HL-60 (cell line): Measurements from ENCODE around the gene CLIP2.
"Not testable (repeated sequence)": the region's sequence is repeated elsewhere in the genome, so short reads cannot be mapped to it uniquely, and the experiment has no call there.

Experiments used
- DNase-seq, 2 experiments: peaks; one replicate each; pipeline ENCODE4 v3.0.0-alpha.2; 2010 to 2020; ENCODE audit warnings: low read depth in 1 of 2, low spot score in 1 of 2
- H3K27ac ChIP-seq: fragments of 250-450 bp; sonication (Bioruptor Pico); replicated peaks from 2 replicates; pipeline ENCODE4 v1.5.1; 2020; ENCODE audit warnings: mild to moderate bottlenecking, moderate library complexity
- H3K27me3 ChIP-seq: fragments of 250-450 bp; sonication (Bioruptor Pico); 2 replicates; pipeline ENCODE4 v1.5.1; 2021; ENCODE audit warnings: mild to moderate bottlenecking, moderate library complexity; ENCODE audit not compliant: insufficient read depth, poor library complexity, severe bottlenecking
- H3K4me3 ChIP-seq: replicated peaks from 2 replicates; pipeline ENCODE4 v1.5.1; 2011; ENCODE audit warnings: mild to moderate bottlenecking, control low read depth, low read length; ENCODE audit not compliant: insufficient read depth
- GABPA ChIP-seq: IDR thresholded peaks from 2 replicates; pipeline ENCODE4 v1.6.1; 2012; ENCODE audit warnings: low read depth
- POLR2AphosphoS5 ChIP-seq: IDR thresholded peaks from 2 replicates; pipeline ENCODE4 v1.6.1; 2012; ENCODE audit warnings: low read depth
- SPI1 ChIP-seq: IDR thresholded peaks from 2 replicates; pipeline ENCODE4 v1.6.1; 2012; ENCODE audit warnings: low read depth, mild to moderate bottlenecking, borderline replicate concordance
- TF ChIP-seq, protein P1 (sequence below): IDR thresholded peaks from one replicate; pipeline ENCODE4 v1.5.1; 2011; ENCODE audit warnings: low read length, control low read depth, inconsistent platforms; ENCODE audit not compliant: insufficient read depth
- TF ChIP-seq, protein P2 (sequence below): IDR thresholded peaks from 2 replicates; pipeline ENCODE4 v1.6.1; 2012; ENCODE audit warnings: low read depth; ENCODE audit not compliant: insufficient replicate concordance

The CLIP2 gene

DNA sequence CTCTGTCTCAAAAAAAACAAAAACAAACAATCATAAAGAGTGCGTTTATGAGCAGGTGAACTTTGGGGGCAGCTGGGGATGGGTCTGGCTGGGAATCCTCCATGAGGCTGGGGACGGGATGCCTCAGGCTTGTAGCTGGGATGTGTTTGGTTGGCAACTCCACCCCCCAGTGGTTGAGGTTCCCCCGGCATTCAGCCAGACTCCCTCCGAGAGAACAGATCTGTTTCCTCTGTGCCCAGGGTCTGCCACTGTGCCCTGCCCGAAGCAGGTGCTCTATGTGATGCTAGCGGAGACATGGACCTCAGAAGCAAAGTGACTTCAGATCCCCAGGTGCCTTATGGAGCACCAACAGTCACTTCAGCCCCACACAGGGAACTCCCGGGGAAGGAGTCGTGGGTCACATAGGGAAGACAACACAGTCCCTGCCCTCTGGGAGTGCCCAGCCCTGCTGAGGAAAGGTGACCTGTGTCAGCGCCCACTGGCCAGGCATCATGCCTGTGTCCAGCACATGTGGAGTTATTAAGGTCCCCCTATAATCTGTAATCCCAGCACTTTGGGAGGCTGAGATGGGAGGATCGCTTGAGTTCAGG, 135.2 kb downstream of the CLIP2 start:
- DNase-seq: no peak
- H3K4me3 ChIP-seq: no peak overlapping the region
- H3K27ac ChIP-seq: no peak overlapping the region
- no peaks in the 10 kb centered on the region for H3K27me3 ChIP-seq
- no peak for TF ChIP-seq GABPA
- TF ChIP-seq SPI1: no peak
- TF ChIP-seq, protein P1, sequence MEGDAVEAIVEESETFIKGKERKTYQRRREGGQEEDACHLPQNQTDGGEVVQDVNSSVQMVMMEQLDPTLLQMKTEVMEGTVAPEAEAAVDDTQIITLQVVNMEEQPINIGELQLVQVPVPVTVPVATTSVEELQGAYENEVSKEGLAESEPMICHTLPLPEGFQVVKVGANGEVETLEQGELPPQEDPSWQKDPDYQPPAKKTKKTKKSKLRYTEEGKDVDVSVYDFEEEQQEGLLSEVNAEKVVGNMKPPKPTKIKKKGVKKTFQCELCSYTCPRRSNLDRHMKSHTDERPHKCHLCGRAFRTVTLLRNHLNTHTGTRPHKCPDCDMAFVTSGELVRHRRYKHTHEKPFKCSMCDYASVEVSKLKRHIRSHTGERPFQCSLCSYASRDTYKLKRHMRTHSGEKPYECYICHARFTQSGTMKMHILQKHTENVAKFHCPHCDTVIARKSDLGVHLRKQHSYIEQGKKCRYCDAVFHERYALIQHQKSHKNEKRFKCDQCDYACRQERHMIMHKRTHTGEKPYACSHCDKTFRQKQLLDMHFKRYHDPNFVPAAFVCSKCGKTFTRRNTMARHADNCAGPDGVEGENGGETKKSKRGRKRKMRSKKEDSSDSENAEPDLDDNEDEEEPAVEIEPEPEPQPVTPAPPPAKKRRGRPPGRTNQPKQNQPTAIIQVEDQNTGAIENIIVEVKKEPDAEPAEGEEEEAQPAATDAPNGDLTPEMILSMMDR: no peak
- no peak for TF ChIP-seq POLR2AphosphoS5
- TF ChIP-seq, protein P2, sequence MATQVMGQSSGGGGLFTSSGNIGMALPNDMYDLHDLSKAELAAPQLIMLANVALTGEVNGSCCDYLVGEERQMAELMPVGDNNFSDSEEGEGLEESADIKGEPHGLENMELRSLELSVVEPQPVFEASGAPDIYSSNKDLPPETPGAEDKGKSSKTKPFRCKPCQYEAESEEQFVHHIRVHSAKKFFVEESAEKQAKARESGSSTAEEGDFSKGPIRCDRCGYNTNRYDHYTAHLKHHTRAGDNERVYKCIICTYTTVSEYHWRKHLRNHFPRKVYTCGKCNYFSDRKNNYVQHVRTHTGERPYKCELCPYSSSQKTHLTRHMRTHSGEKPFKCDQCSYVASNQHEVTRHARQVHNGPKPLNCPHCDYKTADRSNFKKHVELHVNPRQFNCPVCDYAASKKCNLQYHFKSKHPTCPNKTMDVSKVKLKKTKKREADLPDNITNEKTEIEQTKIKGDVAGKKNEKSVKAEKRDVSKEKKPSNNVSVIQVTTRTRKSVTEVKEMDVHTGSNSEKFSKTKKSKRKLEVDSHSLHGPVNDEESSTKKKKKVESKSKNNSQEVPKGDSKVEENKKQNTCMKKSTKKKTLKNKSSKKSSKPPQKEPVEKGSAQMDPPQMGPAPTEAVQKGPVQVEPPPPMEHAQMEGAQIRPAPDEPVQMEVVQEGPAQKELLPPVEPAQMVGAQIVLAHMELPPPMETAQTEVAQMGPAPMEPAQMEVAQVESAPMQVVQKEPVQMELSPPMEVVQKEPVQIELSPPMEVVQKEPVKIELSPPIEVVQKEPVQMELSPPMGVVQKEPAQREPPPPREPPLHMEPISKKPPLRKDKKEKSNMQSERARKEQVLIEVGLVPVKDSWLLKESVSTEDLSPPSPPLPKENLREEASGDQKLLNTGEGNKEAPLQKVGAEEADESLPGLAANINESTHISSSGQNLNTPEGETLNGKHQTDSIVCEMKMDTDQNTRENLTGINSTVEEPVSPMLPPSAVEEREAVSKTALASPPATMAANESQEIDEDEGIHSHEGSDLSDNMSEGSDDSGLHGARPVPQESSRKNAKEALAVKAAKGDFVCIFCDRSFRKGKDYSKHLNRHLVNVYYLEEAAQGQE: no peak

GRCh38 chr7:74428023-74428422, 138.8 kb downstream of the CLIP2 start:
- Histone ChIP-seq H3K4me3 (no peak overlapping the region), H3K27me3 (no peaks in the 10 kb centered on the region), H3K27ac (no peak overlapping the region)
- TF ChIP-seq SPI1: no peak
- TF ChIP-seq, protein P1: no peak
- no peak for TF ChIP-seq POLR2AphosphoS5
- TF ChIP-seq GABPA: no peak
- TF ChIP-seq, protein P2: no peak
- DNase-seq: no peak

- no peak for DNase-seq
- H3K4me3 ChIP-seq: no peak overlapping the region
- H3K27me3 ChIP-seq: no peaks in the 10 kb centered on the region
- TF ChIP-seq POLR2AphosphoS5: no peak
- TF ChIP-seq GABPA: no peak
- TF ChIP-seq, protein P2: no peak
- no peak for TF ChIP-seq SPI1
- TF ChIP-seq, protein P1: no peak
- H3K27ac ChIP-seq: no peak overlapping the region
Observed at GRCh38 chr7:74429153-74429747, 140.0 kb downstream of the CLIP2 start.

- not testable (repeated sequence) for DNase-seq, H3K4me3 ChIP-seq, H3K27me3 ChIP-seq, H3K27ac ChIP-seq
Observed at GRCh38 chr7:74430409-74430808, 141.2 kb downstream of the CLIP2 start.
